MM.1S (cell line): ENCODE results near the gene HYPK.

Experiments
- DNase-seq: peaks from one replicate; pipeline ENCODE4 v3.0.0-alpha.2; 2015
- H2AFZ ChIP-seq: fragments of 300-600 bp; sonication (generic); 2 replicates; pipeline ENCODE4 v1.6.0; 2016; ENCODE audit warnings: antibody characterized with exemption, low read length
- H3F3A ChIP-seq: fragments of 300-600 bp; sonication (generic); 2 replicates; pipeline ENCODE4 v1.6.1; 2016; ENCODE audit warnings: mild to moderate bottlenecking, antibody characterized with exemption, low read length, moderate library complexity, mixed read lengths; ENCODE audit not compliant: insufficient read depth
- H3K27ac ChIP-seq: fragments of 300-600 bp; sonication (generic); 2 replicates; pipeline ENCODE4 v1.5.1; 2016; ENCODE audit warnings: mild to moderate bottlenecking, low read length
- H3K27me3 ChIP-seq: fragments of 300-600 bp; sonication (generic); replicated peaks from 2 replicates; pipeline ENCODE4 v1.6.0; 2016; ENCODE audit warnings: low read length; ENCODE audit not compliant: insufficient read depth
- H3K36me3 ChIP-seq: fragments of 300-600 bp; sonication (generic); replicated peaks from 2 replicates; pipeline ENCODE4 v1.6.1; 2016; ENCODE audit warnings: mild to moderate bottlenecking, low read length, mixed read lengths; ENCODE audit not compliant: insufficient read depth
- H3K4me1 ChIP-seq: fragments of 300-600 bp; sonication (generic); 2 replicates; pipeline ENCODE4 v1.6.1; 2016; ENCODE audit warnings: low read length, mixed read lengths
- H3K4me2 ChIP-seq: fragments of 300-600 bp; sonication (generic); 2 replicates; pipeline ENCODE4 v1.6.0; 2016; ENCODE audit warnings: low read depth, low read length
- H3K4me3 ChIP-seq: fragments of 300-600 bp; sonication (generic); 2 replicates; pipeline ENCODE4 v1.5.1; 2016; ENCODE audit warnings: low read length, mixed read lengths
- H3K79me2 ChIP-seq: fragments of 300-600 bp; sonication (generic); 2 replicates; pipeline ENCODE4 v1.6.1; 2016; ENCODE audit warnings: mixed run types, low read length, mixed read lengths
- H3K9ac ChIP-seq: fragments of 300-600 bp; sonication (generic); 2 replicates; pipeline ENCODE4 v1.6.1; 2016; ENCODE audit warnings: low read length, mixed read lengths
- H3K9me2 ChIP-seq: fragments of 300-600 bp; sonication (generic); replicated peaks from 2 replicates; pipeline ENCODE4 v1.6.1; 2016; ENCODE audit warnings: mild to moderate bottlenecking, low read length, mixed read lengths; ENCODE audit not compliant: insufficient read depth
- H3K9me3 ChIP-seq: fragments of 300-600 bp; sonication (generic); replicated peaks from 2 replicates; pipeline ENCODE4 v1.6.1; 2016; ENCODE audit warnings: mild to moderate bottlenecking, low read length, mixed read lengths; ENCODE audit not compliant: insufficient read depth
- H4K20me1 ChIP-seq: fragments of 300-600 bp; sonication (generic); 2 replicates; pipeline ENCODE4 v1.6.1; 2016; ENCODE audit warnings: mild to moderate bottlenecking, low read length, moderate library complexity, mixed read lengths; ENCODE audit not compliant: insufficient read depth
- EZH2 ChIP-seq: fragments of 300-600 bp; sonication (generic); optimal IDR thresholded peaks from 2 replicates; pipeline ENCODE3; 2017; ENCODE audit warnings: low read depth, mild to moderate bottlenecking, antibody characterized with exemption, low read length, mixed read lengths
- EZH2phosphoT487 ChIP-seq: fragments of 300-600 bp; sonication (generic); IDR thresholded peaks from 2 replicates; pipeline ENCODE4 v1.6.1; 2018; ENCODE audit warnings: antibody characterized with exemption, low read length
- TF ChIP-seq, protein P1 (sequence below): fragments of 300-600 bp; sonication (generic); IDR thresholded peaks from 2 replicates; pipeline ENCODE4 v1.5.1; 2016; ENCODE audit warnings: antibody characterized with exemption, low read length, mixed read lengths

Gene HYPK

DNA sequence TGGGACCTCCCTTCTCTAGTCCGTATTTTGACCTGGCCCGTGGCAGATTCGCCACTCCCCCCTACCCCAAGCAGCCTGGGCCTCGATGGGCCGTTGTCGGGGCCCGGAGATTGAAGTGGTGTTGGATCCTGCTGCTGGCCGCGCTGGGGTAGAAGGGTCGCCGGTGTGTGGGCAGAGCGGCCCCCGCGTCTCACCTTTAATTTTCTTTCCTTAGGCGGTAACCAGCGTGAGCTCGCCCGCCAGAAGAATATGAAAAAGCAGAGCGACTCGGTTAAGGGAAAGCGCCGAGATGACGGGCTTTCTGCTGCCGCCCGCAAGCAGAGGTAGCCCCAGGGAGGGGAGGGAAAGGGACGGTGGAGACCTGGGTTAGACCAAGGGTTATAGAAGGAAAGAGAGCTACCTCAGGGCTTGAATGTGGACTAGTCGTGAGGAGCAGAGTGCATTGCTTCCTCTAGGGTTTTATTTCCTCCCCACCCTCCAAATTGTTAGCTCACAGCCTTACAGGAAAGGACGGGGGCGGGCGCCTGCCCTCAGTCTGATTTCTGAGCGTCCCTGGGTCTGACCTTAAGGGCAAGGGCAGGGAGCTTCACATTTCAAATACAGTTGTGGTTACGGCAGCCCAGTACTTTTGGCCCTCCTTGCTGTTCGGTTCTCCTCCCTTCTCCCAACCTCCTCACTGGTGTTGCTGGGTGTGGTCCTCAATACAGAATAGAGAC, 7.5 kb upstream of the HYPK start:
- peak overlapping the region; percentile 91 for H3K4me2 ChIP-seq
- H3K4me1 ChIP-seq = peaks cover 13% of the 10 kb centered on the region
- DNase-seq = no peak
- H3K79me2 ChIP-seq = peaks cover 31% of the 10 kb centered on the region
- peak overlapping the region; percentile 100 for H3K4me3 ChIP-seq
- H3K9me2 ChIP-seq = no peaks in the 10 kb centered on the region
- no peaks in the 10 kb centered on the region for H3K9me3 ChIP-seq
- no peaks in the 10 kb centered on the region for H4K20me1 ChIP-seq
- no peaks in the 10 kb centered on the region for H3K36me3 ChIP-seq
- H3F3A ChIP-seq = peaks cover 17% of the 10 kb centered on the region
- H2AFZ ChIP-seq = peak overlapping the region; percentile 59
- H3K9ac ChIP-seq = peak overlapping the region; percentile 99
- peak overlapping the region; percentile 71; the same call in 1 of the 2 replicates for H3K27ac ChIP-seq
- no peaks in the 10 kb centered on the region for H3K27me3 ChIP-seq
- TF ChIP-seq, protein P1, sequence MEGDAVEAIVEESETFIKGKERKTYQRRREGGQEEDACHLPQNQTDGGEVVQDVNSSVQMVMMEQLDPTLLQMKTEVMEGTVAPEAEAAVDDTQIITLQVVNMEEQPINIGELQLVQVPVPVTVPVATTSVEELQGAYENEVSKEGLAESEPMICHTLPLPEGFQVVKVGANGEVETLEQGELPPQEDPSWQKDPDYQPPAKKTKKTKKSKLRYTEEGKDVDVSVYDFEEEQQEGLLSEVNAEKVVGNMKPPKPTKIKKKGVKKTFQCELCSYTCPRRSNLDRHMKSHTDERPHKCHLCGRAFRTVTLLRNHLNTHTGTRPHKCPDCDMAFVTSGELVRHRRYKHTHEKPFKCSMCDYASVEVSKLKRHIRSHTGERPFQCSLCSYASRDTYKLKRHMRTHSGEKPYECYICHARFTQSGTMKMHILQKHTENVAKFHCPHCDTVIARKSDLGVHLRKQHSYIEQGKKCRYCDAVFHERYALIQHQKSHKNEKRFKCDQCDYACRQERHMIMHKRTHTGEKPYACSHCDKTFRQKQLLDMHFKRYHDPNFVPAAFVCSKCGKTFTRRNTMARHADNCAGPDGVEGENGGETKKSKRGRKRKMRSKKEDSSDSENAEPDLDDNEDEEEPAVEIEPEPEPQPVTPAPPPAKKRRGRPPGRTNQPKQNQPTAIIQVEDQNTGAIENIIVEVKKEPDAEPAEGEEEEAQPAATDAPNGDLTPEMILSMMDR = no peak
- TF ChIP-seq EZH2phosphoT487 (no peak), EZH2 (no peak)

DNA sequence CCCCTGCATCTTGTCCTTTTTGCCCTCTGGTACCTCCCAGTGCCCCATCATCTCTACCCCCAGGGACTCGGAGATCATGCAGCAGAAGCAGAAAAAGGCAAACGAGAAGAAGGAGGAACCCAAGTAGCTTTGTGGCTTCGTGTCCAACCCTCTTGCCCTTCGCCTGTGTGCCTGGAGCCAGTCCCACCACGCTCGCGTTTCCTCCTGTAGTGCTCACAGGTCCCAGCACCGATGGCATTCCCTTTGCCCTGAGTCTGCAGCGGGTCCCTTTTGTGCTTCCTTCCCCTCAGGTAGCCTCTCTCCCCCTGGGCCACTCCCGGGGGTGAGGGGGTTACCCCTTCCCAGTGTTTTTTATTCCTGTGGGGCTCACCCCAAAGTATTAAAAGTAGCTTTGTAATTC, 6.8 kb upstream of the HYPK start:
- H4K20me1 ChIP-seq = no peaks in the 10 kb centered on the region
- DNase-seq = no peak
- no peak overlapping the region; the same call in 1 of the 2 replicates for H3K9ac ChIP-seq
- H2AFZ ChIP-seq = no peak overlapping the region
- peaks cover 13% of the 10 kb centered on the region for H3K4me1 ChIP-seq
- H3K9me3 ChIP-seq = no peaks in the 10 kb centered on the region
- no peaks in the 10 kb centered on the region for H3K27me3 ChIP-seq
- H3K36me3 ChIP-seq = no peaks in the 10 kb centered on the region
- peaks cover 18% of the 10 kb centered on the region for H3F3A ChIP-seq
- H3K79me2 ChIP-seq = peaks cover 31% of the 10 kb centered on the region
- H3K4me3 ChIP-seq = peak overlapping the region; percentile 100; the same call in 1 of the 2 replicates
- TF ChIP-seq EZH2phosphoT487 = no peak
- TF ChIP-seq, protein P1 = no peak
- TF ChIP-seq EZH2 = no peak
- H3K4me2 ChIP-seq = peak overlapping the region; percentile 91; the same call in 1 of the 2 replicates
- no peak overlapping the region for H3K27ac ChIP-seq
- H3K9me2 ChIP-seq = no peaks in the 10 kb centered on the region

DNA sequence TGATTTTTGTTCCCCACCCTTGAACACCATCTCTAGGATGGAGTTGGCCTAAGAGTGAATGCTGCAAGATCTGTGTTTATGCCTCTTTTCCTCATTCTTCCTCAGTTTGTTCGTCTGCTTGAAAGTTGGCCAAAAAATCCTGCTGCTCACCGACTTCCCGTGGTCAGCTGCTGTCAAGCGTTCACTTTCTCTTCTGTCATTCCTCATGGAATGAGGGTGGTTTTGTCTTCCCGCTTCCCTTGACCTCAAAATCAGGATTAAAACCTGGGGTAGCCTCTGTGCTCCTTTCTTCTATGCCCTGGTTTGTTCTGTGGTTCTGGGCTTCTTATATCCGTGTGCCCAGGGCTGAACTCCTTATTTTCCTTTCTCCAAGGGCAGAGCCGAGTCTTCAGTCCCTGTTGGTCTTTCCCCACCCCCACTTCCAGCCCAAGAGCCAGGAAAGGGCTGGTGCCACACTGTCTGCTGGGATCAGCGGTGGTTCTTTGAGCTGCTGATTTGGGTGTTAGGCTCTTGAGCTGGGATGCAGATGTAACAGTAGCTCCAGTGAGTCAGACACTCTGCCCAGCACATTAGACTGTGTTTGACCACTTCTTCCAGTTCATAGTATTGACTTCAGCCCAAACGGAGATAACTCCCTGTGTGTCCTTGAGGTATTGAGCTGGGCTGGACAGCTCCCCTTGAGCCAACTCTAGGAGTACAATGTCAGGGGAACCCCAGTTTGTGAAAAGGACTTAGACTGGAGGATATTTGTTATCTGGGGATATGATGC, 5.9 kb upstream of the HYPK start:
- H4K20me1 ChIP-seq = no peaks in the 10 kb centered on the region
- H2AFZ ChIP-seq = no peak overlapping the region
- peaks cover 13% of the 10 kb centered on the region for H3F3A ChIP-seq
- no peak overlapping the region for H3K4me3 ChIP-seq
- DNase-seq = no peak
- H3K9me3 ChIP-seq = no peaks in the 10 kb centered on the region
- TF ChIP-seq, protein P1 = no peak
- no peak for TF ChIP-seq EZH2phosphoT487
- TF ChIP-seq EZH2 = no peak
- H3K9me2 ChIP-seq = no peaks in the 10 kb centered on the region
- no peak overlapping the region for H3K27ac ChIP-seq
- no peak overlapping the region for H3K9ac ChIP-seq
- no peak overlapping the region for H3K4me2 ChIP-seq
- no peaks in the 10 kb centered on the region for H3K36me3 ChIP-seq
- no peaks in the 10 kb centered on the region for H3K27me3 ChIP-seq
- peaks cover 9% of the 10 kb centered on the region for H3K4me1 ChIP-seq
- H3K79me2 ChIP-seq = peaks cover 31% of the 10 kb centered on the region
